Measurements from ENCODE around the gene COL6A1.

Gene COL6A1

DNA sequence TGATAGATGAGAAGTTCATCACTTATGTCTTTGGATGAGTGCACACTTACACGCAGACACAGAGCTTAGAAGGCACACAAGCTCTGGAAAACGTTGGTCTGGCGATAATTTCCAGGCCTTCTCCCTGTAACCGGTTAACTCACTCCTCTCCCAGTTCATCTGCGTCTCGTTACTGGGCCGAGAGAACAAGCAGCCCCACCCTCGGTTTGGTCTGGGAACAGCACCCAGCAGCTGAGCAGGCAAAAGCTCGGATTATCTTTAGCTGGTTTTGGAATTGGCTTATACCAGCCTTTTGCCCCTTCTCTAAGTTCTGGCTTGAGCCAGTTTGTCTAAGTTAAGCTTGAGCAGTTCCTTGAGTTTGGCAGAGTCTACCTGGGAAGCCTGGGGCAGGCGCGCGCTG lies 27.3 kb upstream of the COL6A1 start:
- H3K36me3 ChIP-seq: no peaks in the 10 kb centered on the region
- H3K27me3 ChIP-seq (ENCODE audit: insufficient read depth, low read depth, severe bottlenecking): no peaks in the 10 kb centered on the region
- peaks cover 5% of the 10 kb centered on the region for H3K9me3 ChIP-seq (ENCODE audit: severe bottlenecking)
- H3K4me3 ChIP-seq (ENCODE audit: low read depth, low read length): no peak overlapping the region
- TF ChIP-seq CTCF (IDR thresholded peaks at IDR 0.05; ENCODE audit: low read depth, low read length): peak; percentile 58
- peak overlapping the region; percentile 47 for H3K27ac ChIP-seq
- DNase-seq: peak; percentile 87

GRCh38 chr21:45954921-45955320 lies 26.6 kb upstream of the COL6A1 start:
- peaks cover 5% of the 10 kb centered on the region for H3K9me3 ChIP-seq (ENCODE audit: severe bottlenecking)
- DNase-seq: no peak
- no peaks in the 10 kb centered on the region for H3K36me3 ChIP-seq
- H3K27ac ChIP-seq: no peak overlapping the region
- no peaks in the 10 kb centered on the region for H3K27me3 ChIP-seq (ENCODE audit: insufficient read depth, low read depth, severe bottlenecking)
- TF ChIP-seq CTCF (IDR thresholded peaks at IDR 0.05; ENCODE audit: low read depth, low read length): no peak
- H3K4me3 ChIP-seq (ENCODE audit: low read depth, low read length): no peak overlapping the region

DNA sequence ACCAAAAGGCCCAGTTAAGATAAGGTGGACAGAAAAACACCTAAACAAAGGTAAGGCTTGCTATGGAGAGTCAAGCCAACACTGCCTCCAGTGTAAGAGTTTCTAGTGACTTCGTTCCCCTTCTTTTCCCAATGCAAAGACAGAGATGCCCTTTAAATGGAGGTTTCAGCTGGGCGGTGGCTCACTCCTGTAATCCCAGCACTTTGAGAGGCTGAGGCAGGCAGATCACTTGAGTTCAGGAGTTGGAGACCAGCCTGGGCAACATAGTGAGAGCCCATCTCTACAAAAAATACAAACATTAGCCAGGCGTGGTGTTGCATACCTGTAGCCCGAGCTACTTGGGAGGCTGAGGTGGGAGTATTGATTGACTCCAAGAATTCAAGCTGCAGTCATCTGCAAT lies 24.0 kb upstream of the COL6A1 start:
- Histone ChIP-seq H3K4me3 (ENCODE audit: low read depth, low read length) (no peak overlapping the region), H3K9me3 (ENCODE audit: severe bottlenecking) (peaks cover 26% of the 10 kb centered on the region), H3K27me3 (ENCODE audit: insufficient read depth, low read depth, severe bottlenecking) (no peaks in the 10 kb centered on the region), H3K27ac (no peak overlapping the region), H3K36me3 (no peaks in the 10 kb centered on the region; the same call in 1 of the 2 replicates)
- TF ChIP-seq CTCF (IDR thresholded peaks at IDR 0.05; ENCODE audit: low read depth, low read length): no peak
- DNase-seq: no peak

DNA sequence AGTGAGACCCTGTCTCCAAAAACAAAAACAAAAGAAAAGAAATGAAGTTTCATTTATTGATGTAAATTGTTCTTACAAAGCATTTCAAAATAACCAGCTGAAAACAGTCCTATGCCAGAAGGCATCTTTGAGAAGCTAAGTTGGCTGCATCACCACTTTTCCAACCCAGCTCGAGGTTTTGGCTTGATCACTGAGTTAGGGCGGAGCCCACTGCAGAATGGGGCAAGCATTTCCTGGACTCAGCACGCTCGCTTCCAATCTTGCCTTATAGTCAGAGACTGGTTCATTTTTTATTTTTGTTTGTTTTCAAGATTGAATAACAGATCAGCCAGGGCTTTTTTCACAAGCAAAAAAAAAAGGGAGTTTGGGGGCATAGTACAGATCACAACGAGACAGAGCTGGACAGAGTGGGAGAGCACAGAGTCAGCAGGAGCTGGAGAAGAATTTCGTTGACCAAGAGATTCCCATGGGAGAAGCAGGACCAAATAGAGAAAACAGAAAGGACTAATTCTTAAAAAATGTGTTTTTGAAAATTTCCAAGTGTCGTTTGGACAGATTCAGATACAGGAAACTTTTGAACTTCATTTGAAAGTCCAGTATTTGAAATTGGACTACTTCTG lies 23.5 kb upstream of the COL6A1 start:
- H3K9me3 ChIP-seq (ENCODE audit: severe bottlenecking): peaks cover 26% of the 10 kb centered on the region
- DNase-seq: no peak
- no peak overlapping the region for H3K27ac ChIP-seq
- H3K36me3 ChIP-seq: no peaks in the 10 kb centered on the region; the same call in 1 of the 2 replicates
- H3K27me3 ChIP-seq (ENCODE audit: insufficient read depth, low read depth, severe bottlenecking): no peaks in the 10 kb centered on the region
- no peak overlapping the region for H3K4me3 ChIP-seq (ENCODE audit: low read depth, low read length)
- no peak for TF ChIP-seq CTCF (IDR thresholded peaks at IDR 0.05; ENCODE audit: low read depth, low read length)

- no peak for DNase-seq
- H3K9me3 ChIP-seq (ENCODE audit: severe bottlenecking): peaks cover 30% of the 10 kb centered on the region
- H3K4me3 ChIP-seq (ENCODE audit: low read depth, low read length): no peak overlapping the region
- no peaks in the 10 kb centered on the region for H3K27me3 ChIP-seq (ENCODE audit: insufficient read depth, low read depth, severe bottlenecking)
- H3K36me3 ChIP-seq: no peaks in the 10 kb centered on the region; the same call in 1 of the 2 replicates
- H3K27ac ChIP-seq: no peak overlapping the region
- TF ChIP-seq CTCF (IDR thresholded peaks at IDR 0.05; ENCODE audit: low read depth, low read length): no peak
These were observed 22.4 kb upstream of the COL6A1 start for GRCh38 chr21:45959182-45959581.

Measured in WERI-Rb-1 (cell line).